Calu3 (cell line): ENCODE measurements around the gene SARS2. TPM values are rescaled to one million over a fixed set of nuclear protein-coding genes. Genes with fewer than 3 reads are reported as not detected.

Experiments used
- BruUV-seq: library from RNA; stranded (reverse); fragments of 400-500 nt; replicated peaks from 2 replicates; lab custom pipeline; 2021; lab: Mats Ljungman, UMichigan
- CTCF ChIA-PET: fragments of 300-600 bp; sonication (Branson Sonifier 250); formaldehyde crosslinking; loops from one replicate; lab custom pipeline; 2022; ENCODE audit warnings: antibody characterized with exemption; lab: Charles Lee
- DNase-seq: peaks from one replicate; pipeline ENCODE4 v3.0.0; 2022
- H3K27ac Mint-ChIP-seq: one replicate; pipeline ENCODE4 v1.8.0; 2022; ENCODE audit warnings: mixed read lengths; ENCODE audit not compliant: unreplicated experiment
- H3K27me3 Mint-ChIP-seq: one replicate; pipeline ENCODE4 v1.8.0; 2022; ENCODE audit warnings: mixed read lengths; ENCODE audit not compliant: unreplicated experiment
- H3K36me3 Mint-ChIP-seq: one replicate; pipeline ENCODE4 v1.8.0; 2022; ENCODE audit warnings: mild to moderate bottlenecking, moderate library complexity, mixed read lengths; ENCODE audit not compliant: insufficient read depth, unreplicated experiment
- H3K4me1 Mint-ChIP-seq: one replicate; pipeline ENCODE4 v1.8.0; 2022; ENCODE audit warnings: mild to moderate bottlenecking, low read depth, mixed read lengths; ENCODE audit not compliant: unreplicated experiment
- H3K4me3 Mint-ChIP-seq: one replicate; pipeline ENCODE4 v1.8.0; 2022; ENCODE audit warnings: mild to moderate bottlenecking, low read depth, moderate library complexity, mixed read lengths; ENCODE audit not compliant: unreplicated experiment
- H3K9me3 Mint-ChIP-seq: one replicate; pipeline ENCODE4 v1.8.0; 2022; ENCODE audit warnings: low read depth, mixed read lengths; ENCODE audit not compliant: unreplicated experiment
- CTCF ChIP-seq: fragments of 200-600 bp; IDR thresholded peaks from one replicate; pipeline ENCODE4 v1.8.0; 2022; ENCODE audit warnings: antibody characterized with exemption; ENCODE audit not compliant: unreplicated experiment
- intact Hi-C: fragments of 100-400 bp; cut with micrococcal nuclease; formaldehyde crosslinking; loops from one replicate; pipeline ENCODE4 v1.10.0; 2022; ENCODE audit not compliant: unreplicated experiment
- total RNA-seq: library from RNA; stranded (reverse); gene quantifications from 2 replicates; pipeline ENCODE4 v1.2.3, GENCODE V29; 2022

The SARS2 gene
- total RNA-seq, 1 experiment from 2014 or later: 52.1 TPM

GRCh38 chr19:38867171-38867780 is 63.3 kb downstream of the SARS2 start:
- no peak for TF ChIP-seq CTCF
- Mint-ChIP-seq H3K4me1 (peaks cover 35% of the 10 kb centered on the region), H3K27me3 (no peaks in the 10 kb centered on the region), H3K36me3 (peaks cover 11% of the 10 kb centered on the region), H3K4me3 (no peak overlapping the region), H3K9me3 (no peaks in the 10 kb centered on the region), H3K27ac (no peak overlapping the region)
- no peak for DNase-seq
- intact Hi-C loops: no loop called here
- BruUV-seq: no TSS peak
- CTCF ChIA-PET: no interaction called here

Other genes starting within 250 kb of the SARS2 start
- gene CAPN12, start 186.3 kb downstream of the SARS2 start, total RNA-seq: 14.5 and 14.7 TPM in 2 replicates
- not detected in 2 replicates for gene LGALS7, start 157.2 kb downstream of the SARS2 start, total RNA-seq
- 3.2 and 4.8 TPM in 2 replicates for gene LGALS7B, start 141.6 kb downstream of the SARS2 start, total RNA-seq
- 321 and 537 TPM in 2 replicates for gene LGALS4, start 117.8 kb downstream of the SARS2 start, total RNA-seq
- gene ECH1, start 99.0 kb downstream of the SARS2 start, total RNA-seq: 253 and 291 TPM in 2 replicates
- 383 and 408 TPM in 2 replicates for gene HNRNPL, start 80.8 kb downstream of the SARS2 start, total RNA-seq
- gene RINL, start 52.5 kb downstream of the SARS2 start, total RNA-seq: 4.1 TPM in 2 replicates
- 51.7 and 55.6 TPM in 2 replicates for gene SIRT2, start 31.1 kb downstream of the SARS2 start, total RNA-seq
- 54.4 and 62.6 TPM in 2 replicates for gene NFKBIB, start 30.8 kb downstream of the SARS2 start, total RNA-seq
- 0.57 and 1.2 TPM in 2 replicates for gene CCER2, start 18.6 kb downstream of the SARS2 start, total RNA-seq
- gene MRPS12, start 181 bp upstream of the SARS2 start, total RNA-seq: 73.1 and 88.2 TPM in 2 replicates
- gene FBXO17, start 45.0 kb upstream of the SARS2 start, total RNA-seq: 20.1 and 24.2 TPM in 2 replicates
- 9.6 and 14.6 TPM in 2 replicates for gene FBXO27, start 101.8 kb upstream of the SARS2 start, total RNA-seq
- gene ACP7, start 153.6 kb upstream of the SARS2 start, total RNA-seq: 6.6 and 9.5 TPM in 2 replicates
- 75.7 and 89.2 TPM in 2 replicates for gene PAK4, start 195.0 kb upstream of the SARS2 start, total RNA-seq